HepG2 (cell line): Measurements from ENCODE around the gene LBX2. TPM values are rescaled to one million over a fixed set of nuclear protein-coding genes. Genes with fewer than 3 reads are reported as not detected.
A peak's percentile ranks its signal among the peaks of the same experiment; 100 is the strongest.

Source experiments
- ARID2 ChIP-seq: sonication (generic); formaldehyde crosslinking; IDR thresholded peaks from 2 replicates; pipeline ENCODE4 v1.8.1; 2022; ENCODE audit warnings: mild to moderate bottlenecking, missing genetic modification reagents, borderline replicate concordance
- BORCS8-MEF2B ChIP-seq: sonication (generic); formaldehyde crosslinking; IDR thresholded peaks from 2 replicates; pipeline ENCODE4 v1.8.0; 2022; ENCODE audit warnings: mild to moderate bottlenecking, missing genetic modification reagents
- DNMT3B ChIP-seq: conservative IDR thresholded peaks from 2 replicates; pipeline ENCODE4 v1.6.1; 2016; ENCODE audit warnings: missing biosample characterization, control low read depth
- GATAD1 ChIP-seq: IDR thresholded peaks from 2 replicates; pipeline ENCODE4 v1.6.1; 2016; ENCODE audit warnings: missing genetic modification reagents, missing compliant biosample characterization
- HES4 ChIP-seq: sonication (generic); formaldehyde crosslinking; IDR thresholded peaks from 2 replicates; pipeline ENCODE4 v1.9.0; 2021; ENCODE audit warnings: mild to moderate bottlenecking, missing genetic modification reagents, borderline replicate concordance
- KDM5B ChIP-seq: sonication (generic); formaldehyde crosslinking; IDR thresholded peaks from 2 replicates; pipeline ENCODE4 v1.4.0; 2020; ENCODE audit warnings: missing genetic modification reagents, mild to moderate bottlenecking, borderline replicate concordance
- KMT2A ChIP-seq: sonication (generic); formaldehyde crosslinking; IDR thresholded peaks from 2 replicates; pipeline ENCODE4 v1.4.0; 2020; ENCODE audit warnings: missing genetic modification reagents
- LCORL ChIP-seq, 2 experiments: fragments of 450-650 bp in 1 of 2; sonication (generic) in 1 of 2; formaldehyde crosslinking in 1 of 2; IDR thresholded peaks; 2 replicates each; pipeline versions ENCODE4 v1.5.0 to v1.6.1; 2017 to 2020; ENCODE audit warnings: antibody characterized with exemption in 1 of 2, missing genetic modification reagents in 1 of 2
- POGZ ChIP-seq: sonication (generic); formaldehyde crosslinking; IDR thresholded peaks from 2 replicates; pipeline ENCODE4 v1.4.0; 2020; ENCODE audit warnings: mild to moderate bottlenecking, missing genetic modification reagents
- POLR2A ChIP-seq, 2 experiments: IDR thresholded peaks; 2 replicates each; pipeline ENCODE4 v1.6.1; 2011; ENCODE audit warnings: low read depth in 2 of 2, low read length in 2 of 2, mild to moderate bottlenecking in 1 of 2, moderate library complexity in 1 of 2; ENCODE audit not compliant: insufficient read depth in 1 of 2
- RFXANK ChIP-seq: IDR thresholded peaks from 2 replicates; pipeline ENCODE4 v1.6.1; 2016
- SAFB2 ChIP-seq: sonication (generic); formaldehyde crosslinking; IDR thresholded peaks from 2 replicates; pipeline ENCODE4 v1.5.1; 2020; ENCODE audit warnings: missing genetic modification reagents, low read depth, mild to moderate bottlenecking, borderline replicate concordance
- SAP130 ChIP-seq: IDR thresholded peaks from 2 replicates; pipeline ENCODE4 v1.6.1; 2016; ENCODE audit warnings: low read depth
- SSRP1 ChIP-seq: IDR thresholded peaks from 2 replicates; pipeline ENCODE4 v1.6.1; 2016; ENCODE audit warnings: control low read depth
- TGIF2 ChIP-seq: IDR thresholded peaks from 2 replicates; pipeline ENCODE4 v1.6.1; 2016; ENCODE audit warnings: control low read depth, missing compliant biosample characterization
- ZC3H13 ChIP-seq: sonication (generic); formaldehyde crosslinking; IDR thresholded peaks from 2 replicates; pipeline ENCODE4 v1.8.1; 2023; ENCODE audit warnings: mild to moderate bottlenecking, missing genetic modification reagents, moderate library complexity
- ZC3H4 ChIP-seq: sonication (generic); formaldehyde crosslinking; IDR thresholded peaks from 2 replicates; pipeline ENCODE4 v1.4.0; 2020; ENCODE audit warnings: missing genetic modification reagents, borderline replicate concordance
- ZNF451 ChIP-seq: sonication (generic); formaldehyde crosslinking; IDR thresholded peaks from 2 replicates; pipeline ENCODE4 v1.5.0; 2020; ENCODE audit warnings: mild to moderate bottlenecking, missing genetic modification reagents
- ZNF598 ChIP-seq: sonication (generic); formaldehyde crosslinking; IDR thresholded peaks from 2 replicates; pipeline ENCODE4 v1.5.1; 2020; ENCODE audit warnings: mild to moderate bottlenecking, missing genetic modification reagents, borderline replicate concordance
- ZNF616 ChIP-seq: sonication (generic); formaldehyde crosslinking; IDR thresholded peaks from 2 replicates; pipeline ENCODE4 v1.5.0; 2020; ENCODE audit warnings: low read depth, mild to moderate bottlenecking, missing genetic modification reagents
- ZNF879 ChIP-seq: sonication (generic); formaldehyde crosslinking; IDR thresholded peaks from 2 replicates; pipeline ENCODE4 v1.8.1; 2023; ENCODE audit warnings: missing genetic modification reagents
- polyA plus RNA-seq, 8 experiments: library from polyadenylated mRNA; depleted of rRNA in 3 of 8; stranded (reverse) in 7 of 8; unstranded in 1 of 8; fragments of >200 nt; fragmentation: Illumina TruSeq in 4 of 8; extraction: Trizol in 4 of 8; gene quantifications; 2 replicates each; pipeline versions ENCODE4 v1.2.1 to v1.2.3, GENCODE V29; 2011 to 2016; ENCODE audit warnings: low read depth in 4 of 8, missing spikeins in 1 of 8, mixed read lengths in 1 of 8; ENCODE audit not compliant: insufficient read depth in 1 of 8
- total RNA-seq, 5 experiments: library from RNA; depleted of rRNA; stranded (reverse); fragments of >200 nt; fragmentation: Illumina TruSeq; extraction: Trizol; gene quantifications; 2 replicates each; pipeline ENCODE4 v1.2.3, GENCODE V29; 2016; ENCODE audit warnings: low read depth in 1 of 5
- TF ChIP-seq, protein P1 (sequence below): sonication (generic); formaldehyde crosslinking; IDR thresholded peaks from 2 replicates; pipeline ENCODE4 v1.8.1; 2023; ENCODE audit warnings: missing genetic modification reagents, inconsistent platforms, borderline replicate concordance

Gene LBX2
- total and polyA plus RNA-seq, 2 of the 13 experiments (the other 11 are each of a cell fraction or from before 2014, with no cell fraction given) = 6.4 to 8.1 TPM

DNA sequence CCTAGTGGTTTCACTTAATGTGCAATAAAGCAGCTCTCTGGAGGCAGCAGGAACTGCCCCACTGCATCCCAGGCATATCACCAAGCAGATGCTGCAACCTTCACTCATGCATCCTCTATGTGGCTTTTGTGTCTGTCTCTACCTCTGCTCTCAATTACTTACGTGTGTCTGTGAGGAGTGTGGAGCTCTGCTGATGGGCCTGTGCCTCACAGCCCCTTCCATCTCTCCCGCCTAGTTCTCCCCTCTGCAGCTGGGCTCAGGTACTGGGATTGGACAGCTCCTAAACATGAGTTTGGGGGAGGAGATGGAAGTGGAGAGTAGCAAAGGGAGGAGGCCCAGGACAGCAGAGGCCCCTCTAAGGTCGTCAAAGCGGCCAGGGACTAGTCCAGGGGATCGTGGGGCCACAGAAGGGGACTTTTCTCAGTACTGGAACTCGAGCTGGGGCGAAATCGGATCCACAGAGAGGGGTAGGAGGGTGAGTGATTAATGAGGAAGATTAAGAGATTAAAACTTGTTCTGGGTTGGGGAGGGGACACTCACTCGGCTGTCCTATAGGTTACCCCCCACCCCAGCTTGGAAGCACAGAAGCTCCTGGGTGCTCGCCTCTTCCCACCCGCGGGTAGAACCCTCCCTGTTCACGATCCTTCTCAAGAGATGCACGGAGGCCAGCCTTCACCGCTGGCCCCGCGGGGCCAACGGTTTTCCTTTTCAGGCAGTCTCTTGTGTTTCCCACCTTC lies 2.1 kb upstream of the LBX2 start (continued):
- TF ChIP-seq ZNF879 (CRISPR knock-in tag) (0 out of 2 replicates have a peak, but pooled peaks have one; percentile 31), KDM5B (0 out of 2 replicates have a peak, but pooled peaks have one; percentile 17), SSRP1 (CRISPR knock-in tag) (peak; percentile 66), KMT2A (CRISPR knock-in tag) (0 out of 2 replicates have a peak, but pooled peaks have one; percentile 37), GATAD1 (CRISPR knock-in tag) (0 out of 2 replicates have a peak, but pooled peaks have one; percentile 31), DNMT3B (CRISPR knock-in tag) (0 out of 2 replicates have a peak, but pooled peaks have one; percentile 58), BORCS8-MEF2B (CRISPR knock-in tag) (peak; percentile 62; the same call in 1 of the 2 replicates), SAP130 (CRISPR knock-in tag) (peak; percentile 16; the same call in 1 of the 2 replicates), SAFB2 (CRISPR knock-in tag) (0 out of 2 replicates have a peak, but pooled peaks have one; percentile 7), POLR2A (IDR thresholded peaks at IDR 0.05; ENCODE audit: insufficient read depth in 1 of 2, low read depth in 2 of 2, low read length in 2 of 2) (peak in 1 of 2 experiments; percentile 63; a peak in 2 of 4 replicates), ZC3H13 (CRISPR knock-in tag) (peak; percentile 70; the same call in 1 of the 2 replicates), ZNF616 (CRISPR knock-in tag) (0 out of 2 replicates have a peak, but pooled peaks have one; percentile 10), ZC3H4 (0 out of 2 replicates have a peak, but pooled peaks have one; percentile 27), TGIF2 (CRISPR knock-in tag) (peak; percentile 28; the same call in 1 of the 2 replicates), ZNF598 (0 out of 2 replicates have a peak, but pooled peaks have one; percentile 42), LCORL (IDR thresholded peaks at IDR 0.05) (no peak), LCORL (CRISPR knock-in tag; IDR thresholded peaks at IDR 0.05) (peak; percentile 74; the same call in 1 of the 2 replicates), ARID2 (CRISPR knock-in tag) (0 out of 2 replicates have a peak, but pooled peaks have one; percentile 52), POGZ (CRISPR knock-in tag) (peak; percentile 32; the same call in 1 of the 2 replicates), RFXANK (no peak), HES4 (CRISPR knock-in tag) (0 out of 2 replicates have a peak, but pooled peaks have one; percentile 13), ZNF451 (CRISPR knock-in tag) (0 out of 2 replicates have a peak, but pooled peaks have one; percentile 11)
- TF ChIP-seq, protein P1, sequence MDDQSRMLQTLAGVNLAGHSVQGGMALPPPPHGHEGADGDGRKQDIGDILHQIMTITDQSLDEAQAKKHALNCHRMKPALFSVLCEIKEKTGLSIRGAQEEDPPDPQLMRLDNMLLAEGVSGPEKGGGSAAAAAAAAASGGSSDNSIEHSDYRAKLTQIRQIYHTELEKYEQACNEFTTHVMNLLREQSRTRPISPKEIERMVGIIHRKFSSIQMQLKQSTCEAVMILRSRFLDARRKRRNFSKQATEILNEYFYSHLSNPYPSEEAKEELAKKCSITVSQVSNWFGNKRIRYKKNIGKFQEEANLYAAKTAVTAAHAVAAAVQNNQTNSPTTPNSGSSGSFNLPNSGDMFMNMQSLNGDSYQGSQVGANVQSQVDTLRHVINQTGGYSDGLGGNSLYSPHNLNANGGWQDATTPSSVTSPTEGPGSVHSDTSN (CRISPR knock-in tag) = no peak
- TF ChIP-seq, all 625 proteins: peak for 58
